GM21390 (cell line): ENCODE measurements around the gene CST3.
"Not testable (repeated sequence)": the region's sequence is repeated elsewhere in the genome, so short reads cannot be mapped to it uniquely, and the experiment has no call there.

Experiments
- ATAC-seq: cut with Tn5 transposase; IDR thresholded peaks from one replicate; pipeline ENCODE4 v1.9.1; 2021; ENCODE audit not compliant: unreplicated experiment

Gene CST3

DNA sequence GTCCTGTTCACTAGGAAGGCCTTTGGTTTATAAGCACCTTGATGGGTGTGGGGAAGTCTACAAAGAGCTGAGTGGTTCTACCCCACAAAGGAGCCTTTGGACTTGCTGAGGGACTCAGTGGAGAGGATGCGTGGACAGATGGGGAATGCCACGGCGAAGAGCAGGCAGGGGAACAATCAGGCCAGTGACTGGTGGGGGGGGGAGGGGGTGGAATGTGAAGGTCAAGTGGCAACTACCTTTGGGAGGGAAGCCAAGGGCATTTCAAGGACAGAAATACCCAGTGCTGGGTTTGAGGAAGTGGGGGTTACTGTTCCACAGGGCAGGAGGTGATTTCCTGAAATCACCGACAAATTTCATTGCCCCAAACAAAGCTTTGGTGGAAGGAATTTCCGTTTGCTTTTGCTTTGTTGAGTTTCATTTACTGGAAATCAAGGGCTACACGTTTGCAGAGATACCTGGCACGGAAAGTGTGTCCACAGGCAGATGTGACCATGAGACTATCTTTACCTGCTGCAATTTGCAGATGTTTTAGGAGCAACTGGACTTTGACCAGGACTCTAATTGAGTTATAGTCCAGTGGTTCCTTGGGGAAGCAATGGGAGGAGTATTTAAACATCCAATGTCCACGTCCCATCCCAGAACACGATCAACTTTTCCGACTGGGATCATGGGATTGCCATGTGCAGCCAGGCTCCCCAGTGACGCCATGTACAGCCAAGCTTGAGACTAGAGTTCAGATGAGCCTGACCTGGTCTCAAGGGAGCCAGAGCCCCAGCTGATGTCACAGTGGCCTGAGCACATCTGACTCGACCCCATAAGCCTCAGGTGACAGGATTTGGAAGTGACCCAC is 8.0 kb downstream of the CST3 start:
- ATAC-seq = no peak

DNA sequence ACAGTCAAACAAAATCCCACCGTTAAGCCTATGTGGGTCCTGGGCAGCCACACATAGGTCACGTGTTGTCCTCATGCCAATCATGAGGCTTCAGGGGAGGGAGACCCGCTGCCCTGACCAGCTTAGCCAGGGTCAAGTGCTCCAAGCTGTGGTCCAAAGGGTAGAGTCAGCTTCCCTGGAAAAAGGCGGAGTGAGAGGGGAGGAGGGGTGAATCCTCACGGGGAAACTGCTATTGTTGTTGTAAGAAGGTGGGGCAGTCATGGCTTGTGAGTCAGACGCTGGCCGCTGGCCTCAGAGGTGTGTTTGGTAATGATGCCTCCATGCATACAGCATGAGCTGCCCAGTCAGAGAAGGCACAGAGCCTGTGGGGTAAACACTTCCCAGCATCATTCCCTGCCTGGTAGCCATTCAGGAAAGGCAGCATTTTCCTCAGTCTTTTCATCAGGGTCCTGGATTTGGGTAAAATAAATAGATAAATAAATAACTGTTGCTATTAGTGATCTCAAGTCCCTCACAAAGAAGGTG is 8.7 kb downstream of the CST3 start:
- ATAC-seq = no peak

DNA sequence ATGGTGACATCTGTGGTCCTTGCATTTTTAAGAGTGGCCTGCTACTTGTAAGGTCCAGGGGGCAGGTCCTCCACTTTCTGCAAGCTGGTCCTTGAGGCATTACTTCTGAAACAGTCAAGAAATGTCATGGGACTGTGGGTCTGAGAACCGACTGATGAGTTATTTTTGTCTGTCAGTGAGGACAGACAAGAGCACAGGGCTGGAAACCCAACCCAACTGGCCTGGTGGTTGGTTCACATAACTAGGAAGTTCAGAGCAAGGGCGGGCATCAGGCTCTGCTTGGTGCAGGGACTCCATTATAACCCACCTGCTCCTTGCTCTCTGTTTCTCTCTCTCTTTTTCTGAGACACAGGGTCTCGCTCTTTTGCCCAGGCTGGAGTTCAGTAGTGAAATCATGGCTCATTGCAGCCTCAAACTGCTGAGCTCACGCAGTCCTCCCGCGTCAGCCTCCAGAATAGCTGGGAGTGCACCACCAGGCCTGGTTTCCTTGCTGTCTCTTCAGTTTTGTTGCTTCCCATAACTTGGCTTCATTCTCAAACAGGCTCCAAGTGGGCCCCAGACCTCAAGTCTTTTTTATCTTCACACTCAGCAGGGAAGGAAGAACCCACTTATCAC is 9.2 kb downstream of the CST3 start:
- no peak for ATAC-seq

DNA sequence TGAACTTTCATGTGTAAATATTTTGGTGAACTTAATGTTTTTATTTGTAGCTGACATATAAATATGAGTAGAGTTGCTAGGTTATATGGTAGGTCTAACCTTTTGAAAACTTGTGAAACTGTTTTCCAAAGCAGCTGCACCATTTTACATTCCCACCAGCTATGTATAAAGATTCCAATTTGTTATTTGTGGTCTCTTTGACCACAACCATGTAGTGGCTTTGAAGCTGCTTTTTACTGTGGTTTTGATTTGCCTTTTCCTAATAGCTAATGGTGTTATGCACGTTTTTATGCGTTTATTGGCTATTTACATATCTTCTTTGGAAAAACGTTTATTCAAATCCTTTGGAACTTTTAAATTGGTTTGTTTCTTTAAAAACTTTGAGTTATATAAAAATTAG is 10.3 kb downstream of the CST3 start:
- ATAC-seq = no peak

DNA sequence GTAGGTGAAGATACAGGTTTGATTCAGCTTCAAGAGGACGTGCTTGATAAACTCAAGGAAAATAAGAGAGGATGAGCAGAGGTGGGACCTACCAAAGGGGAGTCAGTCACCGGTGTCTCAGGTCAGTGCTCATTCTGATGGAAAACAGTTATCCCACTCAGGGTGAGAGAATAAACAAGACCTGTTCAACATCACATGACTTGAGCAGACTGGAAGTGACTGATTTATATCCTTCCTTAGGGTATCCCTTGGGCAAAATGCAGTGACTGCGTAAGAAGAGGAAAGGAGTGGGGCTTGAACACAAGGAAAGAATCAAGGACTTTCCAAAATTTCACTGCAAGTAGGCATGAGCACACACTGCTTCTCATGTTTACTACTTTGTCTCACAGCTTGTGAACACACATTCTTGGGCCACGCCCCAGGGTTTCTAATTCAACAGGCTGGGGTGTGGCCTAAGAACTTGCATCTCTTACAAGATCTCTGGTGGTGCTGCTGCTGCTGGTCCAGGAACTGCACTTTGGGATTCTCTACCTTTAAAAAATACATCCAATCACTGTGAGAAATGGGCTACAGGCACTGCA is 11.6 kb downstream of the CST3 start:
- no peak for ATAC-seq

DNA sequence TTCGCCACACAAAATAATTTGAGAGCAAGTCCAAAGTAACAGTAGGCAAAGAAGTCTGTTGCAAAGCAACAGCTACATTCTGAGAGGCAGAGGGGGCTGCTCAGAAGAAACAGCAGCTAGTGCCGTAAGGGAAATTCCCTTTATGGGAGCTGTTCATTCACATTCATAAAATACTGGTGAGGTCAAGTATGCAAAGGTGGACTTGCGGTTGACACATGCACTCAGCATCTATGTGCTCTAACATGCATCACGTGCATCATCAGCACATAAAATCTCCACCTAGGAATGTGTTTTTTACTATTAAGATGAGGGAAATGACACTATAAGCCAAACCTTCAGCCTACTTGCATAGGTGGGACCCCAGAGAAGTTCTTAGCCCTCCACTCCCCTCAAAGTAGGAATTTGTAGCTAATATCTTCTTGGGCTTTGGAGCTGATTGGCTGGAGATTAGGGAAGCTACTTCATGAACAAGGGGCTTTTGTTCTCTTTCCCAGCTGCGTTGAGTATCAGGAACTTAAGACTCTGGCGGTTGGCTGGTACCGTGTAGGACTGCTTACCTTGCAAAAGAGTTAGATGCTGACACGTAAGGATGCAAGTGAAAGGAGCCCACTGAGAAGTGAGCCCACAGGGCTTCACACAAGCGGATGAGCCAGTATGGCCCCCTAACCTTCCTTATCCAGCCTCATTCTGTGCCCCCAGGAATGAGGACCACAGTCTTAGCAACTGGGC is 12.4 kb downstream of the CST3 start:
- ATAC-seq = no peak

DNA sequence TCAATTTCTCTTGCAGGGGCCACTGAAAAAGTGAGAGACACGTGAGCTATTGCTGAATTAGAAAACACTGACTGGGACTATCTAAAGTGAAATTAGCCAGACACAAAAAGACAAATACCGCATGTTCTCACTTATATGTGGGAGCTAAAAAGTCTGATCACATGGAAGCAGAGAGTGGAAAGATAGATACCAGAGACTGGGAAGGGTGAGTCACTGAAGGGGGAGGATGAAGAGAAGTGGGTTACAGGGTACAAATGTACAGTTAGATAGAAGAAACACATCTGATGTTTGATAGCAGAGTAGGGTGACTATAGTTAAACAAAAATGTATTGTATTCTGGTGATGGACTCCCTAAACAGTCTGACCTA is 13.4 kb downstream of the CST3 start:
- ATAC-seq = no peak

DNA sequence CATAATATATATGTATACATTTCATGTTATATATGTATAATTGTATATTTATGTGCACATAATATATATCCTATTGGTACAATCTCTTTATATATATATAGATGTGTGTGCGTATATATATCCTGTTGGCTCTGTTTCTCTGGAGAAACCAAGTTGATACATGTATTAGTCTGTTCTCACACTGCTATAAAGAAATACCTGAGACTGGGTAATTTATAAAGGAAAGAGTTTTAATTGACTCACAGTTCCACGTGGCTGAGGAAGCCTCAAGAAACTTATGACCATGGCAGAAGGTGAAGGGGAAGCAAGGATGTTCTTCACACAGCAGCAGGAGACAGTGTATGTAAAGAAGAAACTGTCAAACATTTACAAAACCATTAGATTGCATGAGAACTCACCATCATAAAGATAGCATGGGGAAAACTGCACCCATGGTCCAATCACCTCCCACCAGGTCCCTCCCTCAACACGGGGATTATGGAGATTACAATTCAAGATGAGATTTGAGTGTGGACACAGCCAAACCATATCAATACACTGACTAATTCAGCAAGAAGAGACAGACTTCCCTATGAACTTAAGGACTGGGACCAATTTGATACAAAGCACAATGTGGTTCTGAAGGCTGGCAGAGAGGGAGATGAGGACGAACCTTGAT is 14.0 kb downstream of the CST3 start:
- no peak for ATAC-seq

DNA sequence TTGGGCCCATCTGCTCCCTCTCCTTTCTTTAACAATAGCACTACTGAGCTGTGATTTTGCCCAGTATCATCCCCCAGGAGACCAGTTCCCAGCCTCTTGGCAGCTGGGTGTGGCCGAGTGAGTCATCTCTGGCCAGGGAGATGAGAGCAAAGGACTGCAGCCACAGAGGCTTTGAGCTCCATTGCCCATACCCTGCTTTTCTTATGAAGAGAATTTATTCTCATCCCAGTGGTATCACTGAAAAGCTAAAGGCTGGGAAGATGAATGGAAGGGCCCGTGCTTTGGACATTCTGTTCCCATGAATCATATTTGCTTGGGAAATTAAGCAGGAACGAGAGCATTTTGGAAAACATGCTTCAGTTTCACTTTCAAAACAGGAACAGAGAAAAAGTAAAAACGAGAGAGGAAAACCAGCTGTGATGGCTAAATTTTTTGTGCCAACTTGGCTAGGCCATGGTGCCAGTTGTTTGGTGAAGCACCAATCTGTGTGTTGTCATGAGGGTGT is 14.9 kb downstream of the CST3 start:
- ATAC-seq = peak; percentile 73

DNA sequence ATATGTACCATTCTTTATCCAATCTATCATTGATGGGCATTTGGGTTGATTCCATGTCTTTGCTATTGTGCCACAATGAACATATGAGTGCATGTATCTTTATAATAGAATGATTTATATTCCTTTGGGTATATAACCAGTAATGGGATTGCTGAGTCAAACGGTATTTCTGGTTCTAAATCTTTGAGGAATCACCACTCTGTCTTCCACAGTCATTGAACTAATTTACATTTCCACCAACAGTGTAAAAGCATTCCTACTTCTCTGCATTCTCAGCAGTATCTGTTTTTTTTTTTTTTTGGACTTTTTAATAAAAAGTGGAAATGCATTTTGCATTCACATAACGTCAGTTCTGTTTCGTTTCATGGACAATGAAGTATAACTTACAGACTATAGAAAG is 15.4 kb downstream of the CST3 start:
- not testable (repeated sequence) for ATAC-seq

DNA sequence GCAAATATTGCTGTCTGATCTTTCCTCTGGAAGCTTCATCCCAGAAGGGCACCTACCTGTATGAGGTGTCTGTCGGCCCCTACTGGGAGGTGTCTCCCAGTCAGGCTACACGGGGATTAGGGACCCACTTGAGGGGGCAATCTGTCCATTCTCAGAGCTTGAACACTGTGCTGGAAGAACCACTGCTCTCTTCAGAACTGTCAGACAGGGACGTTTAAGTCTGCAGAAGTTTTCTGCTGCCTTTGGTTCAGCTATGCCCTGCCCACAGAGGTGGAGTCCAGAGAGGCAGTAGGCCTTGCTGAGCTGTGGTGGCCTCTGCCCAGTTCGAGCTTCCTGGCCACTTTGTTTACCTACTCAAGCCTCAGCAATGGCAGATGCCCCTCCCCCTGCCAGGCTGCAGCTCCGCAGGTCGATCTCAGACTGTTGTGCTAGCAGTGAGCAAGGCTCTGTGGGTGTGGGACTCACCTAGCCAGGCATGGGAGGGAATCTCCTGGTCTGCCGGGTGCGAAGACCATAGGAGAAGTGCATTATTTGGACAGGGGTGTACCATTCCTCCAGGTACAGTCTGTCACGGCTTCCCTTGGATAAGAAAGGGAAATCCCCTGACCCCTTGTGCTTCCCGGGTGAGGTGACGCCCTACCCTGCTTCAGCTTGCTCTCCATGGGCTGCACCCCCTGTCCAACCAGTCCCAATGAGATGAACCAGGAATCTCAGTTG is 16.9 kb downstream of the CST3 start:
- ATAC-seq = not testable (repeated sequence)

DNA sequence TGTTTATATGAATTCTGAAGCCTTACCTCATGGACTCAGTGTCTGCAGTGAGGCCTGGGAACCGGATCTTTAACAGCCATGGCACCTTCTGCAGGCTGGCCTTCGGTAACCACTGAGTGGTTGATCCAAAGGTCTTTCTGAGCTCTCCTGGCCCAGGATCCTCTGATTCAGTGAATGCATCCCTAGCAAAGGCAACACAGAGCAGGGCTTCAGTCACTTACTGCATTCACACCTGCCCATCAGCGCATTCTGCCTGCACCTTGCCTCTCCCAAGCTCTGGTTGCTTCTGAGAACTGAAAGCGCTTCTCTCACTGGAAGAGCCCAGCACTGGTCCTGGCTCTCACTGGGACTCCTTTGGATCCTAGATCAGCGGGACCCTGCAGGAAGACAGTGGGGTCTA is 23.6 kb downstream of the CST3 start:
- ATAC-seq = no peak

DNA sequence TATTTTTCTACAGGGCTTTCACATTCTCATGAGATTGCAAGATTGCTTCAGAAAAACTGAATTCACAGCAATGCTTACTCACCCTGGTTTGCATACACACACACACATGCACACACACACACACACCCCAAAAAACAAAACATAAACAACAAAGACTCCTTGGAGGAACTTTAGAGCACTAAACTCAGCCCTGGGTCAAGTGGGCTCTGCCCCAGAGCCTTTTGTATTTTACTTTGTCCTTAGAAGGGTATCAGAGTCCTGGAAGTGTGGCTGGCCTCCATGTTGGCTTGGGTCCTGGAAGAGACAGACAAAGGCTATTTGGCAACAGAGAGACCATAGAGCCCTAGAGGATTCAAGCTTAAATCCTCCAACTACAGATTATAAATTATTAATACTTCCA is 24.1 kb downstream of the CST3 start:
- ATAC-seq = no peak

DNA sequence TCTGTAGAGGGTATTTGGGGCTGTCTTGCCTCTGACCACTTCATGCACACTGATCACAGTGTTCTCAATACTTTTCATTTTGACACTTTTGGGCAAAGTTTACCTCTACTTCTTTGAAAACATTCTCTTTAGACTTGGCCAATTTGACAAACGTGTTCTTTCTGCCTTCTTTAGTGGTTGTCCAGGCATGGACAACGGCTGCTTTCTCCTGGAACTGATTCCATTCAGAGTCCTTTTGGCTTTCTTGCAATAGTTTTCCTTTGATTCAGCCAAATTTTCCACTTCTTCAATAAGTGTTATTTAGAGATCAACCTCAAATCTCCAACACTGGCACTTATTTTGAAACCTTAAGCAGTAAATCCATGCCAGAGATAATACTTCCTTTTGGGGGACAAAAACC is 25.4 kb downstream of the CST3 start:
- ATAC-seq = no peak

DNA sequence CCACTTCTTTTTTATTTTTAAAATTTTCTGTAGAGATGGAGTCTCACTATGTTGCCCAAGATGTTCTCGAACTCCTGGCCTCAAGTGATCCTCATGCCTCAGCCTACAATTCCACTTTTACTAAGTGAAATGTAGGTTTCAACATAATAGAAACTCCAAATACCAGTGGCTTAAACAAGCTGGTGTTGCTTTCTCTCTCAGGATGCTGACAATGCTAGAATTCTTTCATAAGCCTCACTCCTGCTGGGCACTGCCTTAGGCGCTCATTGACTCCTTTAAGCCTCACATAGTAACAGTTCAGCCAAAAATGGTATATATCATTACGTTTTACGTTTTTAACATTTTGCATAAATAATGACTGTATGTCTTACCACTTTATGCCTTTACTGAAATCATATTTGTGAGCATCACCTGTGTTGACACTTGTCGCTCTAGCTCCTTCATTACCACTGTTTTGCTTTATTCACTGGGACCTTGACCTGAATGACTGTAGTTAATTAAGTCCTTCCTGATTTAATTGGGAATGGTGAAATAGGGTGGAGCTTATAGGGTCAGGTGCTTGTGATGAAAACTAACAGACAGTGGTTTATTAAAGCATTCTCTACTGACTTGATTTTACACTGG is 28.2 kb downstream of the CST3 start:
- ATAC-seq = no peak

DNA sequence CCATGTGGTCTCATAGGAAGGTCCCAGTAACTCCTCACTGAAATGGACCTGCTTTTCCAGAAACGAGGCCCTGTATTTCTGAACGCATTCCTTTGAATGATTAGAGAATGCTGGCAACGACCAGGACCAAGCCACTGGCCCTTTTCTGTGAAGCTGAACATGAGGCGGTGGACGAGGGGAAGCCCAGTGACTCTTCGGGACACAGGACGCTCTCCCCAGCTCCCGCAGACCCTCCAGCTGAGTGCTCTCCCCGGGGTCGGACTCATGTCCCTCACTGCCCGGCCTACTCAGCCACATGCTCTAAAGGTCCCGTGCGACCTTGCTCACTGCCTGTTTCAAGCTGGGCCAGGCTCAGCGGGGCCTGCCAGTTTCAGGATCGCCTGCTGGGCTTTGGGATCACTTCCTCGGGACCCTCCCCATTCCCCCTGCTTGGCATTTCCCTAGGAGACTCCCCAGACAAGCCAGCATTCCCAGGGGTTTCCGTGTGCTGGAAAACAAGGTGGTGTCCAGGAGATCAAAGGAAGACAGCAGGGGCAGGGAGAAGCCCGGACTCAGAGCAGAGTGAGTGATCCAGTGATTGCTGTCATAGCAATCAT is 29.4 kb downstream of the CST3 start:
- no peak for ATAC-seq

DNA sequence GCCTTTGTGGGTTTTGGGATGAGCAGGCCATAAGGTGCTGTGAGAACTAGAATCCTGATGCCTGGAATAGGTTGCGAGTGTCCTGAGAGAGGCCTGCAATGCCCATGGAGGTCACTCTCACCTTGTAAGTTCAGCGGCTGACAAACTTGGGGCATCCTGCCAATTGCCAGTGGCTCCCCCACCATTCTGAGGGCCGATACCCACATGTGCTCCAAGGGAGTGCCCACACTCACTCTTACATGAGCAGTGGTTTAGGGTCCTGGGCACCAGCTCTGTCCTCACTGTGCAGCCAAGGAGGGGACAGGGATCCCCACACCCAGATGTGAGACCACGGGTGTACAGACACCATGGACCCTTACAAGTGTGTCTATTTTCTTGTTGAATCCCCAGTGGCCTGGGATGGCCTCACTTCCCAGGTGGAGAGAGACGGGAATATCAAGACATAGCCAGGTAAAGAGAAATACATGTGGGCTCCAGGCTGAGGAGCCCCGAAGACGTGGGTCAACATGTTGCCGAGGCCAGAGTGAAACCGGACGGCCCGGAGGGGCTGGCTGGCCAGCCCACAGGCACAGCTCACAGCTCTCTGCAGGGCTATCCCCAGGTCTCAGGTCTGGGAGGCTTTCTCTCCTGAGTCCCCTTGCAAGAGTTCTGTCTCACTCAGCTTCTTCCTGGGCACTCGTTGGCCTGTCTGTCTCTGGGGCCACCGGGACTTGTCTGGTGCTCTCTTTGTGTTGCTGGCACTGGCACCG is 30.1 kb downstream of the CST3 start:
- ATAC-seq = no peak

DNA sequence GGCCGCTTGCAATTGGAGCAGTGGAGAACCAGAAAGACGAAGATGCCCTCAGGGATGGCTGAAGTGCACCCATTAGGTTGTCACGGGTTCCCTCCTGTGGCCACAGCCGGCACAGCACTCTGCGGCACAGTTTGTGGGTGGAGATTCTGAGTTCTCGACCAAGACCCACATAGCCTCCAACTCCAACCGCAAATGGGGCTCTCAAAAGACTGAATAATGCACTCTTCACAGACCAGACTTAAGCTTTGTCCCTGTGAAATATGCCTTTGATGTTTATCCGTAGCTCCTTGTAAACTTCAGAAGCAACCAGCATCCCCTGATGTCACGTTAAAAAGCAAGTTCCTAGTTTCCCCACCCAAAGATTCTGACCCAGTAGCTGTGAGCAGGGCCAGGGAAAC is 31.1 kb downstream of the CST3 start:
- ATAC-seq = peak; percentile 91
